ENCODE measurements around the gene SERPINB1. TPM values are rescaled to one million over a fixed set of nuclear protein-coding genes. Genes with fewer than 3 reads are reported as not detected.

The SERPINB1 gene
- total RNA-seq, 1 experiment from 2014 or later = 18.4 TPM

- Histone ChIP-seq H2BK5ac (ENCODE audit: insufficient read length, low read length) (no peak overlapping the region), H2BK20ac (ENCODE audit: low read depth, low read length, poor library complexity, severe bottlenecking) (no peak overlapping the region), H3K23ac (ENCODE audit: insufficient read length, low read depth, low read length) (no peak overlapping the region), H3K79me2 (ENCODE audit: insufficient read depth, low read length) (no peaks in the 10 kb centered on the region), H2AFZ (ENCODE audit: low read length) (no peak overlapping the region), H3K79me1 (ENCODE audit: insufficient read depth, low read depth, low read length, poor library complexity, severe bottlenecking) (no peaks in the 10 kb centered on the region), H4K20me1 (ENCODE audit: control insufficient read depth, insufficient read depth, insufficient read length) (no peaks in the 10 kb centered on the region), H3K9ac (ENCODE audit: extremely low read depth, insufficient read length, low read length) (no peak overlapping the region), H2BK12ac (ENCODE audit: insufficient read length, low read depth, low read length) (no peak overlapping the region), H4K5ac (ENCODE audit: insufficient read length, low read depth, low read length) (no peak overlapping the region), H3K9me3 (ENCODE audit: control insufficient read depth, low read depth, low read length) (no peaks in the 10 kb centered on the region), H3K4me1 (ENCODE audit: insufficient read depth, low read length) (no peaks in the 10 kb centered on the region), H3K4ac (ENCODE audit: low read depth, low read length) (no peak overlapping the region), H4K8ac (replicated peaks; ENCODE audit: insufficient read length, low read depth, low read length) (no peak overlapping the region), H3K27me3 (ENCODE audit: insufficient read depth, low read length) (no peaks in the 10 kb centered on the region), H3K23me2 (ENCODE audit: insufficient read length, low read depth, low read length, poor library complexity, severe bottlenecking) (no peaks in the 10 kb centered on the region), H4K91ac (ENCODE audit: insufficient read length, low read depth, low read length) (no peak overlapping the region), H3K18ac (ENCODE audit: insufficient read length, low read depth, low read length) (no peak overlapping the region), H3T11ph (ENCODE audit: low read length) (no peak overlapping the region), H3K27ac (ENCODE audit: insufficient read length, low read depth, low read length) (no peak overlapping the region), H2AK5ac (ENCODE audit: insufficient read length, low read length) (no peak overlapping the region), H3K56ac (ENCODE audit: insufficient read length, low read depth, low read length) (no peak overlapping the region), H2BK15ac (ENCODE audit: low read depth, low read length) (no peak overlapping the region), H3K14ac (ENCODE audit: insufficient read depth, low read length) (no peak overlapping the region), H2BK120ac (ENCODE audit: low read depth, low read length, poor library complexity, severe bottlenecking) (no peak overlapping the region), H3K4me2 (ENCODE audit: insufficient read depth, insufficient read length, low read length) (no peak overlapping the region)
- peaks cover 0 to 9% (median 1%) of the 10 kb centered on the region in 3 experiments; a peak in 4 of 7 replicates for H3K36me3 Mint-ChIP-seq (ENCODE audit: insufficient read depth in 1 of 3, low read depth in 3 of 3)
- no peak for TF ChIP-seq CTCF (conservative IDR thresholded peaks at IDR 0.05)
- no peak overlapping the region for H3K4me3 Mint-ChIP-seq
- no peak overlapping the region for H3K27ac Mint-ChIP-seq
- H3K27me3 Mint-ChIP-seq (ENCODE audit: low read depth) = no peaks in the 10 kb centered on the region
- H3K4me1 Mint-ChIP-seq = no peaks in the 10 kb centered on the region
- H3K9me3 Mint-ChIP-seq = peaks cover 14 to 15% of the 10 kb centered on the region in 2 experiments
- no peak for DNase-seq
Observed at GRCh38 chr6:2816158-2816557, 25.5 kb downstream of the SERPINB1 start.
